HUES48 (cell line): ENCODE measurements around the gene C2orf92.
"Not testable (repeated sequence)": the region's sequence is repeated elsewhere in the genome, so short reads cannot be mapped to it uniquely, and the experiment has no call there.

Source experiments
- H3K27ac ChIP-seq: one replicate; pipeline ENCODE4 v1.7.0; 2013; ENCODE audit warnings: low read depth, low read length, inconsistent platforms
- H3K27me3 ChIP-seq: 2 replicates; pipeline ENCODE4 v1.6.1; 2013; ENCODE audit warnings: mild to moderate bottlenecking, low read length; ENCODE audit not compliant: control insufficient read depth, insufficient read depth
- H3K36me3 ChIP-seq: 2 replicates; pipeline ENCODE4 v1.6.1; 2013; ENCODE audit warnings: low read length; ENCODE audit not compliant: control insufficient read depth, insufficient read depth
- H3K4me1 ChIP-seq: 2 replicates; pipeline ENCODE4 v1.6.1; 2013; ENCODE audit warnings: mild to moderate bottlenecking, low read length; ENCODE audit not compliant: control insufficient read depth, insufficient read depth
- H3K4me3 ChIP-seq: 2 replicates; pipeline ENCODE4 v1.5.1; 2013; ENCODE audit warnings: mild to moderate bottlenecking, low read depth, low read length
- H3K9ac ChIP-seq: 2 replicates; pipeline ENCODE4 v1.6.1; 2013; ENCODE audit warnings: mild to moderate bottlenecking, low read depth, low read length, moderate library complexity
- H3K9me3 ChIP-seq: 2 replicates; pipeline ENCODE4 v1.6.1; 2013; ENCODE audit warnings: low read length; ENCODE audit not compliant: control insufficient read depth, insufficient read depth

C2orf92 gene

DNA sequence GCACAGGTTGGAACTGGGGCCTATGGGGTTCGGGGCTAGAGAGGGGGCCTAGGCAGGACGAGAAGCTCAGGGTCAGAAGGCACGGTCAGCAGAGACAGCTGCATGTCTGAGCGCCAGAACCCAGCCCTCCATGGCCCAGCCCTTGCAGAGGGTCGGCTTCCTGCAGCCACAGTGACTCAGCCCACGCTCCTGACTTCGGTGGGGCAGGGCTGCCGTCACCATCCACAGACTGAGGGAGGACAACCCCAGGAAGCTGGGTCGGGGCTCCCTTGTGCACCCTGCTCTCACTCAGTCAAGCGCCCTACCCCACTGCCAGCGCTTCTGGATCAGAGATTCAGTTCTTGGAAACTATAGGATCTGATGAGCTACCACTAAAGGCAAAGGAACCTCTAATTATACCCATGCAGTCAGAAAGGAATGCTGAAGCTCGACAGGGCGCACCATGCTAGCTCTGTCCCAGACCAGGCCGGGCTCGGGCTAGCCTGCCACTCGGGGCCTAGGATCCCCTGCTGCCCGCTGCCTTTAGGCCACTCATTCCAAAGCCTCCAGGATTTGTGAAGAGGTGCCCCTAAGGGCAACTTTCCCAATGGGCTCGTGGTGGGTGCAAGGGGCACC lies 8.6 kb upstream of the C2orf92 start:
- Histone ChIP-seq H3K4me1 (peaks cover 17% of the 10 kb centered on the region; the same call in 1 of the 2 replicates), H3K9me3 (no peaks in the 10 kb centered on the region), H3K36me3 (peaks cover 47% of the 10 kb centered on the region), H3K27me3 (no peaks in the 10 kb centered on the region), H3K9ac (no peak overlapping the region), H3K27ac (no peak overlapping the region), H3K4me3 (no peak overlapping the region)

DNA sequence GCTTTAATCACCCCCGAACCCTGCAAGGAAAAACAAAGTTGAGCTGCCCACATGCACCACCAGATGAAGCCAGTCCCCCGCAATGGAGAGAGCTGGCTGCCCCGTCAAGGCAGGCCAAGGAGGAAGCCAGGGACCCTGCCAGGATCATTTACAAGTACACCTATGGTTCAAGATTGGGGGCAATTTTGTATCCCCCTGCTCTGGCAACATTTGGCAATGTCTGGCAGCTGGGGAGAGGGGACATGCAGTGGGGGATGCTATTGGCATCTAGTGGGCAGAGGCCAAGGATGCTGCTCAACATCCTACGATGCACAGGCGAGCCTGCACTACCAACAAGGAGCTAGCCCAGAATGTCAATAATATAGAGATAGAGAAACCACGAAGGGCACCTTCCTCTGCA lies 7.6 kb upstream of the C2orf92 start:
- H3K36me3 ChIP-seq: peaks cover 37% of the 10 kb centered on the region
- no peak overlapping the region for H3K9ac ChIP-seq
- H3K9me3 ChIP-seq: no peaks in the 10 kb centered on the region
- no peaks in the 10 kb centered on the region for H3K27me3 ChIP-seq
- H3K4me1 ChIP-seq: peaks cover 17% of the 10 kb centered on the region; the same call in 1 of the 2 replicates
- peak overlapping the region; percentile 91 for H3K27ac ChIP-seq
- H3K4me3 ChIP-seq: 0 out of 2 replicates have a peak overlapping the region, but pooled peaks have one; percentile 87

DNA sequence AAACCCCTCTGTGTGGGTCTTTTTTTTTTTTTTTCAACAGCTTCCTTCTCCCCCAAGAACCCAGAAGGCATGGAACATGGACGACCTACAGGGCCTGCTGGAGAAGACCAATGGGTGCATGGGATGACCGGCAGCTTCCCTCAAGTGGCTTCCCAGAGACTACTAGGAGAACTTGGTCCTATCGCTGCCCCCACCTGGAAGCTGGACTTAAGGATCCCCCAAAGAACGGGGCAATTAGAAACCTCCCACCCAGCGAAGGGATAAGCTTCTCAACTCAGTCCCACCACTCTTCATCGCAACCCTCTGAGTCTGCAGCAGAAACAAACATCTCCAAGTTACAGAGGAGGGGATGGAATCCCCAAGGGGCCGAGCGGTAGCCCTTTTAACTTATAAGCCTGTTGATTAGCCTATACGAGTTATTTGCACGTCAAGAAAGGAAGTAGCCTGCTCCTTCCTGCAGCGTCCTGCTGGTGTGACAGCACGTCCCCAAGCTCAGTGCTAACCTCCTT lies 7.1 kb upstream of the C2orf92 start:
- Histone ChIP-seq H3K9me3 (no peaks in the 10 kb centered on the region), H3K4me3 (peak overlapping the region; percentile 87), H3K36me3 (peaks cover 32% of the 10 kb centered on the region), H3K27ac (peak overlapping the region; percentile 91), H3K4me1 (peaks cover 17% of the 10 kb centered on the region; the same call in 1 of the 2 replicates), H3K27me3 (no peaks in the 10 kb centered on the region), H3K9ac (peak overlapping the region; percentile 63; the same call in 1 of the 2 replicates)

DNA sequence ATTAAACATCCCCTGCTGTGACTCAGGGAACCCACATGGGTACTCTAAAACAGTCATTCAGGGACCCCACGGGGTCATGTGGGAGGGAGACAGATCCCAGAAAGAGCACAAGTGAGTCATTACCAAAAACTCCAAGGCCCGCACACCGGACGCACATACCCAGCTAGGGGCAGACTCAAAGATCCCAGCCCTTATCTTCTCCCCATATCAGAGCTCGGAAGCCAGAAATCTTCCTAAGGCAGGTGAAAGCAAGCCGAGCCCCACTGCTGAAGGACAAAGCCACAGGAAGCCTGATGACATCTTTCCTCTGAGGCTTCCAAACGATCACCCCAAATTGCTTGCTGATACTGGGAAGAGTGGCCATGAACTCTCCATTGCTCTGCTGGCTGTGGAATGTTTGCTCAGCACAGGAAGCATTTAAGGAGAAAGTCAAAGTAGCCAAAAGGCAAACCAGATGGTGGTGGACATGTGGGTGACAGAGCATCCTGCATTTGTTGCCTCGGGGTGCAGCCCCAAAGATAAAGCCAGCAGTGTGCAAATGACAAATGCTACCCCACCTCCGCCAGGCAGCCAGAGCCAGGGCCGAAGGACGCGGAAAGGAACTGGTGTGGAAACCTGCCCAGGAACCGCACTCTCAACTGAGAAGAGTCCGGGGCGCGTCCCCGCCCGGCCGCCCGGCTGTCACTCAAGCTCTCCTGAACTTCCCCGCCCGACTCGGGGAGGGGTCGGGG lies 6.5 kb upstream of the C2orf92 start:
- H3K27me3 ChIP-seq: no peaks in the 10 kb centered on the region
- H3K9ac ChIP-seq: peak overlapping the region; percentile 63
- peaks cover 25% of the 10 kb centered on the region for H3K36me3 ChIP-seq
- H3K4me3 ChIP-seq: peak overlapping the region; percentile 87
- no peaks in the 10 kb centered on the region for H3K9me3 ChIP-seq
- peak overlapping the region; percentile 91 for H3K27ac ChIP-seq
- H3K4me1 ChIP-seq: peaks cover 17% of the 10 kb centered on the region; the same call in 1 of the 2 replicates

DNA sequence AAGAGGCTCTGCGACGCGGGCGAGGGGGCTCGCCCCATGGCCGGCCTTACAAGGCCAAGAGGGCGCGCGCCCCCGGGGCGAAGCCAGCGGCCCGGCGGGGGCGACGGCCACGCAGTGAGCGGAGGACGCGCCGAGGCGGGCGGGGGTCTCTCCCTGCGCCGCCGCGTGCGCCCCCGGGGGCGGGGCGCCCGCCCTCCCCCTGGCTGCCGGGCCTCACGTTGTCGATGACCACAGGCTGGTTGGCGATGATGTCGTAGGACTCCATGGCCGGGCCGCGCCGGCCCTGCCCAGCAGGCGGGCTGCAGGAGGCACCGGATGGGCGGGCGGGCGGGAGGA lies 5.9 kb upstream of the C2orf92 start:
- H3K27ac ChIP-seq: peak overlapping the region; percentile 91
- peaks cover 17% of the 10 kb centered on the region; the same call in 1 of the 2 replicates for H3K4me1 ChIP-seq
- peak overlapping the region; percentile 63 for H3K9ac ChIP-seq
- H3K27me3 ChIP-seq: no peaks in the 10 kb centered on the region
- no peaks in the 10 kb centered on the region for H3K9me3 ChIP-seq
- peaks cover 20% of the 10 kb centered on the region for H3K36me3 ChIP-seq
- H3K4me3 ChIP-seq: peak overlapping the region; percentile 87

DNA sequence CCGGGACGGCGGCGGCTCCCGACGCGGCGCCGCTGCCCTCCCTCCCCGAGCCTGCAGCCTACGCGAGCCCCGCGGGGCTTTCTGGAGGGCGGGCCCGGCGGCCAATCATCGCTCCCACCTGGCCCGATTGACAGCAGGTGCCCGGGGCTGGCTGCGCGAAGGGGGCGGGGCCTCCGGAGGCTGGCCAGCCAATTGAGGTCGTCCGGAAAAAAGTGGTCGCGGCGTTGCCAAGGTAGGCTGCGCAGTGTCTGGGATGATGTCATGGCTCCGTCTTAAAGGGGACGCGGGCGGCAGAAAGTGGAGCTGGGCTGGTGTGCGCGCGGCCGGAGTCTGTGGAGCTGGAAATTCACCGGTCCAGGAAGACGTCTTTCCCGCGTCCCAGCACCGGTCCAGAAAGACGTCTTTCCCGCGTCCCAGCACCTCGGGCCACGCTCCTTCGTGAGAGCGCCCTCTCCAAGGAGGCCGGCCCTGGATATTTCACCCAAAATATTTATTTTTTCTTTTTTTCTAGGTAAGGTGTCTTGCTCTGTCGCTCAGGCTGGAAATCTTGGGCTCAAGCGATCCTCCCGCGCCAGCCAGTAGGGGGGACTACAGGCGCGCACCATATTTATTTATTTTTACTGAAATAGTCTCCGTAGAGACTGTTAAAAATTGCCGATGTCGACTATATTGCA lies 5.4 kb upstream of the C2orf92 start, which contains the start of gene ACTR1B:
Gene ACTR1B, minus strand, starts transcription at position 83 of the 674 bp plus-strand sequence. CDS start 154 bp downstream, outside the sequence.
- Histone ChIP-seq H3K4me1 (peaks cover 17% of the 10 kb centered on the region; the same call in 1 of the 2 replicates), H3K4me3 (peak within 1 kb of the TSS; percentile 87)

DNA sequence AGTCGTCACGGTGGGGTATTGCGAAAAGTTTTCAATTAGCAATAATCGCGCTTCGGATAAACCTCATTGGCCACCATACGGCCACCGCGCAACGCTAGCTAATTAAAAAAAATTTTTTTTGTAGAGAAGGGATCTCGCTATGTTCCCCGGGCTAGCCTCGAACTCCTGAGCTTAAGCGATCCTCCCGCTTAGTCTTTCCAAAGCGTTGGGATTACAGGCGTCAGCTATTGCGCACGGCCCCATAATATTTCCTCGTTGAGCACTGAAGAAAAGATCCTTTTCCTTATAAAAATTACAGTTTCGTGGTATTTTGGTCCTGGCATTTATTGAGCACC lies 4.9 kb upstream of the C2orf92 start:
- peak overlapping the region; percentile 91 for H3K27ac ChIP-seq
- H3K4me1 ChIP-seq: peaks cover 17% of the 10 kb centered on the region; the same call in 1 of the 2 replicates

More for the DNA sequence above, 5.4 kb upstream of the C2orf92 start, which contains the start of gene ACTR1B:
- Histone ChIP-seq H3K9me3 (no peaks in the 10 kb centered on the region), H3K9ac (peak within 1 kb of the TSS; percentile 97), H3K27me3 (no peaks in the 10 kb centered on the region), H3K36me3 (peaks cover 15% of the 10 kb centered on the region), H3K27ac (peak within 1 kb of the TSS; percentile 91)

DNA sequence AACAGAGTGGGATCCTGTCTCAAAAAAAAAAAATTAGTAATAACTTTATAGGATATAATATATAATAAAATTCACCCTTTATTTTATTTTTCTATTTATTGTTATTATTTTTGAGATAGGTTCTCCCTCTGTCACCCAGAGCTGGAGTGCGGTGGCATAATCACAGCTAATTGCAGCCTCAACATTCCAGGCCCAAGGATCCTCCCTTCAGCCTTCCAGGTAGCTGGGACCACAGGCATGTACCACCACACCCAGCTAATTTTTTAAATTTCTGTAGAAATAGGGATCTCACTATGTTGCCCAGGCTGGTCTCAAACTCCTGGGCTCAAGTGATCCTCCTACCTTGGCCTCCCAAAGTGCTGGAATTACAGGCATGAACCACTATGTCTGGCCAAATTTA lies 958 bp downstream of the C2orf92 start:
- Histone ChIP-seq H3K9ac (no peak overlapping the region), H3K4me3 (no peak overlapping the region), H3K27me3 (no peaks in the 10 kb centered on the region), H3K9me3 (no peaks in the 10 kb centered on the region), H3K4me1 (peaks cover 7% of the 10 kb centered on the region), H3K36me3 (no peaks in the 10 kb centered on the region), H3K27ac (no peak overlapping the region)

More for the DNA sequence above, 4.9 kb upstream of the C2orf92 start:
- Histone ChIP-seq H3K27me3 (no peaks in the 10 kb centered on the region), H3K36me3 (peaks cover 11% of the 10 kb centered on the region), H3K9ac (peak overlapping the region; percentile 97), H3K9me3 (no peaks in the 10 kb centered on the region), H3K4me3 (peak overlapping the region; percentile 80)

DNA sequence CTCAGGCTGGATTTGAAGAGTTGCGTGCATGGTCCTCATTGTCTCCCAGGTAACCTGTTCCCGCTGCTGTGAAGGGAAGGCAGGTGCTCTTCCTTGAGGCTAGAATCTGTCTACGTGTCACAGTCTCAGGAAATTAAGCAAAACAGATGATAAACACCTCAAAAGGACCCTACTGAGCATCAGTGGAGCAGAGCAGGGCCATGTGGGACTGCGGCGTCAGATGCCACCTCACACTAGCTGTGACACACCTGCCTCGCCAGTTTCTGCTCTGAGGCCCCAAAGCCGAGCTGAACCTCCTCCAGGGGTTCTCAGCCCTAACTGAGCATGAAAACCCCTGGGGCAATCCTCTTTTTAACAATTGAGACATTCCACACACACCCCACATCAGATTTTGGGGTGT lies 2.0 kb downstream of the C2orf92 start:
- H3K4me3 ChIP-seq: no peak overlapping the region
- no peak overlapping the region for H3K27ac ChIP-seq
- H3K4me1 ChIP-seq: peaks cover 13% of the 10 kb centered on the region
- no peaks in the 10 kb centered on the region for H3K27me3 ChIP-seq
- no peak overlapping the region for H3K9ac ChIP-seq
- H3K36me3 ChIP-seq: no peaks in the 10 kb centered on the region
- no peaks in the 10 kb centered on the region for H3K9me3 ChIP-seq

DNA sequence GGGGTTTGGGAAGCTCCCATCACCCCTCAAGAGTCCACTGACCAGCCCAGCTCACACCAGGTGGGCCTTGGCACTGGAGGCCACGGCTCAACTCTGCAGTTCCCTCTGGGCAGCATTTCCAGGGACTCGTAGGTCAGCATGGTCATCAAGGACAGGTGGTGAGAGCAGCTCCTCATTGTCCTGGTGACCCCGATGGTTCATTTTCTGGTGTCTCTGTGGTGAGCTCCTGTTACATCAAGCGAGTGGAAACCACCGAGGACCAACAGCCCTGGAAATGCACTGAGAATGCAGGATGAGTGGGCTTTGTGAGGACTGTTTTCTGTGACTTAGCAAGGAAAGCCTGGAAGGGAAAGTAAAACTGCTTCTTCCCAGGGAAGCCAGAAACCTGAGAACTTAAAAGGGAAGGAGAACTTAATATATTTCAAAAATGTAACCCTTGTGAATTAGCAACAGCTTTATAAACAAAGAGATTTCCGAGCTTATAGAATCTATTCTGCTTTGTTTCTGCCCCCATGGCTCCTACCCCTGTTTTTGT lies 3.2 kb downstream of the C2orf92 start:
- H3K36me3 ChIP-seq, H3K27ac ChIP-seq, H3K4me3 ChIP-seq, H3K9ac ChIP-seq, H3K27me3 ChIP-seq, H3K9me3 ChIP-seq: not testable (repeated sequence)
- peaks cover 13% of the 10 kb centered on the region for H3K4me1 ChIP-seq
